HepG2 (cell line): Measurements from ENCODE around the gene USP7. TPM values are rescaled to one million over a fixed set of nuclear protein-coding genes. Genes with fewer than 3 reads are reported as not detected.

Experiments
- AGO1 ChIP-seq: fragments of 200-400 bp; formaldehyde crosslinking; IDR thresholded peaks from 2 replicates; pipeline ENCODE4 v1.6.1; 2017; ENCODE audit warnings: mild to moderate bottlenecking, low read depth, low read length, moderate library complexity; ENCODE audit not compliant: poor library complexity, severe bottlenecking
- CBFB ChIP-seq: sonication (generic); formaldehyde crosslinking; IDR thresholded peaks from 2 replicates; pipeline ENCODE4 v1.4.0; 2020; ENCODE audit warnings: missing genetic modification reagents
- ELF3 ChIP-seq: IDR thresholded peaks from 2 replicates; pipeline ENCODE4 v1.6.1; 2016; ENCODE audit warnings: missing genetic modification reagents, missing compliant biosample characterization
- HNRNPL ChIP-seq: fragments of 200-400 bp; formaldehyde crosslinking; IDR thresholded peaks from 2 replicates; pipeline ENCODE4 v1.6.1; 2017; ENCODE audit warnings: mild to moderate bottlenecking, low read depth, low read length
- IRF2 ChIP-seq: IDR thresholded peaks from 2 replicates; pipeline ENCODE4 v1.6.1; 2018; ENCODE audit warnings: missing genetic modification reagents, missing compliant biosample characterization
- MXD4 ChIP-seq: IDR thresholded peaks from 2 replicates; pipeline ENCODE4 v1.6.1; 2016; ENCODE audit warnings: mild to moderate bottlenecking, missing biosample characterization, missing genetic modification reagents
- PHF8 ChIP-seq: sonication (generic); formaldehyde crosslinking; IDR thresholded peaks from 2 replicates; pipeline ENCODE4 v1.5.0; 2020; ENCODE audit warnings: missing genetic modification reagents
- SALL2 ChIP-seq: sonication (generic); formaldehyde crosslinking; IDR thresholded peaks from 2 replicates; pipeline ENCODE4 v1.8.1; 2023; ENCODE audit warnings: mild to moderate bottlenecking, missing genetic modification reagents, inconsistent platforms
- SIN3A ChIP-seq: IDR thresholded peaks from 2 replicates; pipeline ENCODE4 v1.6.1; 2011; ENCODE audit warnings: low read depth, mild to moderate bottlenecking, control low read depth, low read length, borderline replicate concordance
- TAF15 ChIP-seq: fragments of 200-400 bp; formaldehyde crosslinking; IDR thresholded peaks from one replicate; pipeline ENCODE4 v1.6.1; 2018; ENCODE audit warnings: mild to moderate bottlenecking, low read depth, low read length; ENCODE audit not compliant: poor library complexity, severe bottlenecking
- ZBTB20 ChIP-seq: sonication (generic); formaldehyde crosslinking; IDR thresholded peaks from 2 replicates; pipeline ENCODE4 v1.8.1; 2023; ENCODE audit warnings: missing genetic modification reagents, low read depth, mild to moderate bottlenecking, borderline replicate concordance
- ZMYM3 ChIP-seq: sonication (generic); formaldehyde crosslinking; IDR thresholded peaks from 2 replicates; pipeline ENCODE4 v1.5.1; 2020; ENCODE audit warnings: mild to moderate bottlenecking, missing genetic modification reagents
- ZNF775 ChIP-seq: sonication (generic); formaldehyde crosslinking; IDR thresholded peaks from 2 replicates; pipeline ENCODE4 v1.4.0; 2020; ENCODE audit warnings: missing genetic modification reagents, mild to moderate bottlenecking, moderate library complexity, borderline replicate concordance
- ZNF780A ChIP-seq: sonication (generic); formaldehyde crosslinking; IDR thresholded peaks from 2 replicates; pipeline ENCODE4 v1.8.0; 2022; ENCODE audit warnings: mild to moderate bottlenecking, missing genetic modification reagents, moderate library complexity
- polyA plus RNA-seq, 8 experiments: library from polyadenylated mRNA; depleted of rRNA in 3 of 8; stranded (reverse) in 7 of 8; unstranded in 1 of 8; fragments of >200 nt; fragmentation: Illumina TruSeq in 4 of 8; extraction: Trizol in 4 of 8; gene quantifications; 2 replicates each; pipeline versions ENCODE4 v1.2.1 to v1.2.3, GENCODE V29; 2011 to 2016; ENCODE audit warnings: low read depth in 4 of 8, missing spikeins in 1 of 8, mixed read lengths in 1 of 8; ENCODE audit not compliant: insufficient read depth in 1 of 8
- total RNA-seq, 5 experiments: library from RNA; depleted of rRNA; stranded (reverse); fragments of >200 nt; fragmentation: Illumina TruSeq; extraction: Trizol; gene quantifications; 2 replicates each; pipeline ENCODE4 v1.2.3, GENCODE V29; 2016; ENCODE audit warnings: low read depth in 1 of 5
- TF ChIP-seq, protein P1 (sequence below): sonication (generic); formaldehyde crosslinking; IDR thresholded peaks from 2 replicates; pipeline ENCODE4 v1.4.0; 2020; ENCODE audit warnings: missing genetic modification reagents
- TF ChIP-seq, protein P2 (sequence below), 2 experiments: fragments of 450-650 bp in 1 of 2; sonication (generic) in 1 of 2; formaldehyde crosslinking in 1 of 2; IDR thresholded peaks; 2 replicates each; pipeline versions ENCODE4 v1.6.1 to v1.8.0; 2016 to 2022; ENCODE audit warnings: antibody characterized with exemption in 1 of 2, mild to moderate bottlenecking in 1 of 2, missing genetic modification reagents in 1 of 2

The USP7 gene
- total and polyA plus RNA-seq, 2 of the 13 experiments (the other 11 are each of a cell fraction or from before 2014, with no cell fraction given): 52.5 to 173 TPM

DNA sequence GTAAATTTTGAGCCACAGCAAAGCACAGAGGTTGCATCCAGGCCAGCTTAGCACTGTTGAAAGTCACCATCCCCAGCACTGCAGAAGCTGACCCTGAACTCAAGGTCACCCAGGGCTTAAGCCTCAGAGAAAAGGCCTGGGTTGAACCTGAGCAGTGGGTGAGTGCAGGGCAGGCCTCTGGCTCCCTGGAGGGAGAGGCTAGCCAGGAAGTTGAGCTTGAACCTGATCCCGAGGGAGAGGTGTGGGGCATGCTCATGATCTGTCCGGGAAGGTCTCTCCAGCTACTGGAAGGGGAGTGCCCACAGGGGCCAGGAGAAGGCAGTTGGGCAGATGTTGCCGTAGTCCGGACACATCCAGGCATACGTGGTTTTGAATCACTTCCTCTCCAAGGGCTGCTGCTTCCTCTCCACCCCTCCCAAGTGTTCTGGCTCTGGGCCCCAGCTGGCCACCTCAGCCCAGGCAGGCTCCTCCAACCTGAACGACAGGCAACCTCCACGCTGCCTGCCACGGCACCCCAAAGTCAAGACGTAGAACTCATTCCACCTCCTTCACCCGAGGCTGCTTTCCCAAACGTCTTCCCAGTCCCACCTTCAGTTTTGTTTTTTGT is 113.3 kb downstream of the USP7 start (continued):
- TF ChIP-seq, protein P1, sequence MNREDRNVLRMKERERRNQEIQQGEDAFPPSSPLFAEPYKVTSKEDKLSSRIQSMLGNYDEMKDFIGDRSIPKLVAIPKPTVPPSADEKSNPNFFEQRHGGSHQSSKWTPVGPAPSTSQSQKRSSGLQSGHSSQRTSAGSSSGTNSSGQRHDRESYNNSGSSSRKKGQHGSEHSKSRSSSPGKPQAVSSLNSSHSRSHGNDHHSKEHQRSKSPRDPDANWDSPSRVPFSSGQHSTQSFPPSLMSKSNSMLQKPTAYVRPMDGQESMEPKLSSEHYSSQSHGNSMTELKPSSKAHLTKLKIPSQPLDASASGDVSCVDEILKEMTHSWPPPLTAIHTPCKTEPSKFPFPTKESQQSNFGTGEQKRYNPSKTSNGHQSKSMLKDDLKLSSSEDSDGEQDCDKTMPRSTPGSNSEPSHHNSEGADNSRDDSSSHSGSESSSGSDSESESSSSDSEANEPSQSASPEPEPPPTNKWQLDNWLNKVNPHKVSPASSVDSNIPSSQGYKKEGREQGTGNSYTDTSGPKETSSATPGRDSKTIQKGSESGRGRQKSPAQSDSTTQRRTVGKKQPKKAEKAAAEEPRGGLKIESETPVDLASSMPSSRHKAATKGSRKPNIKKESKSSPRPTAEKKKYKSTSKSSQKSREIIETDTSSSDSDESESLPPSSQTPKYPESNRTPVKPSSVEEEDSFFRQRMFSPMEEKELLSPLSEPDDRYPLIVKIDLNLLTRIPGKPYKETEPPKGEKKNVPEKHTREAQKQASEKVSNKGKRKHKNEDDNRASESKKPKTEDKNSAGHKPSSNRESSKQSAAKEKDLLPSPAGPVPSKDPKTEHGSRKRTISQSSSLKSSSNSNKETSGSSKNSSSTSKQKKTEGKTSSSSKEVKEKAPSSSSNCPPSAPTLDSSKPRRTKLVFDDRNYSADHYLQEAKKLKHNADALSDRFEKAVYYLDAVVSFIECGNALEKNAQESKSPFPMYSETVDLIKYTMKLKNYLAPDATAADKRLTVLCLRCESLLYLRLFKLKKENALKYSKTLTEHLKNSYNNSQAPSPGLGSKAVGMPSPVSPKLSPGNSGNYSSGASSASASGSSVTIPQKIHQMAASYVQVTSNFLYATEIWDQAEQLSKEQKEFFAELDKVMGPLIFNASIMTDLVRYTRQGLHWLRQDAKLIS (CRISPR knock-in tag): 0 out of 2 replicates have a peak, but pooled peaks have one; percentile 34
- TF ChIP-seq SIN3A (0 out of 2 replicates have a peak, but pooled peaks have one; percentile 6), AGO1 (peak; percentile 60), PHF8 (peak; percentile 48; the same call in 1 of the 2 replicates), ZNF780A (CRISPR knock-in tag) (no peak), HNRNPL (peak; percentile 61; the same call in 1 of the 2 replicates), TAF15 (no peak), ZNF775 (CRISPR knock-in tag) (peak; percentile 11; the same call in 1 of the 2 replicates), CBFB (CRISPR knock-in tag) (peak; percentile 70; the same call in 1 of the 2 replicates), ZBTB20 (CRISPR knock-in tag) (0 out of 2 replicates have a peak, but pooled peaks have one; percentile 66), MXD4 (peak; percentile 55; the same call in 1 of the 2 replicates), SALL2 (peak; percentile 71; the same call in 1 of the 2 replicates), IRF2 (CRISPR knock-in tag) (peak; percentile 98), ELF3 (CRISPR knock-in tag) (peak; percentile 90), ZMYM3 (CRISPR knock-in tag) (peak; percentile 86)
- TF ChIP-seq, protein P2, sequence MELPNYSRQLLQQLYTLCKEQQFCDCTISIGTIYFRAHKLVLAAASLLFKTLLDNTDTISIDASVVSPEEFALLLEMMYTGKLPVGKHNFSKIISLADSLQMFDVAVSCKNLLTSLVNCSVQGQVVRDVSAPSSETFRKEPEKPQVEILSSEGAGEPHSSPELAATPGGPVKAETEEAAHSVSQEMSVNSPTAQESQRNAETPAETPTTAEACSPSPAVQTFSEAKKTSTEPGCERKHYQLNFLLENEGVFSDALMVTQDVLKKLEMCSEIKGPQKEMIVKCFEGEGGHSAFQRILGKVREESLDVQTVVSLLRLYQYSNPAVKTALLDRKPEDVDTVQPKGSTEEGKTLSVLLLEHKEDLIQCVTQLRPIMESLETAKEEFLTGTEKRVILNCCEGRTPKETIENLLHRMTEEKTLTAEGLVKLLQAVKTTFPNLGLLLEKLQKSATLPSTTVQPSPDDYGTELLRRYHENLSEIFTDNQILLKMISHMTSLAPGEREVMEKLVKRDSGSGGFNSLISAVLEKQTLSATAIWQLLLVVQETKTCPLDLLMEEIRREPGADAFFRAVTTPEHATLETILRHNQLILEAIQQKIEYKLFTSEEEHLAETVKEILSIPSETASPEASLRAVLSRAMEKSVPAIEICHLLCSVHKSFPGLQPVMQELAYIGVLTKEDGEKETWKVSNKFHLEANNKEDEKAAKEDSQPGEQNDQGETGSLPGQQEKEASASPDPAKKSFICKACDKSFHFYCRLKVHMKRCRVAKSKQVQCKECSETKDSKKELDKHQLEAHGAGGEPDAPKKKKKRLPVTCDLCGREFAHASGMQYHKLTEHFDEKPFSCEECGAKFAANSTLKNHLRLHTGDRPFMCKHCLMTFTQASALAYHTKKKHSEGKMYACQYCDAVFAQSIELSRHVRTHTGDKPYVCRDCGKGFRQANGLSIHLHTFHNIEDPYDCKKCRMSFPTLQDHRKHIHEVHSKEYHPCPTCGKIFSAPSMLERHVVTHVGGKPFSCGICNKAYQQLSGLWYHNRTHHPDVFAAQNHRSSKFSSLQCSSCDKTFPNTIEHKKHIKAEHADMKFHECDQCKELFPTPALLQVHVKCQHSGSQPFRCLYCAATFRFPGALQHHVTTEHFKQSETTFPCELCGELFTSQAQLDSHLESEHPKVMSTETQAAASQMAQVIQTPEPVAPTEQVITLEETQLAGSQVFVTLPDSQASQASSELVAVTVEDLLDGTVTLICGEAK (IDR thresholded peaks at IDR 0.05): no peak
- TF ChIP-seq, protein P2 (CRISPR knock-in tag; IDR thresholded peaks at IDR 0.05): peak; percentile 59; the same call in 1 of the 2 replicates
